EL (cell line): ENCODE measurements around the gene PDZK1.
"Not testable (repeated sequence)": the region's sequence is repeated elsewhere in the genome, so short reads cannot be mapped to it uniquely, and the experiment has no call there.

Source experiments
- DNase-seq: peaks from one replicate; pipeline ENCODE4 v3.0.0-alpha.2; 2016

The PDZK1 gene

DNA sequence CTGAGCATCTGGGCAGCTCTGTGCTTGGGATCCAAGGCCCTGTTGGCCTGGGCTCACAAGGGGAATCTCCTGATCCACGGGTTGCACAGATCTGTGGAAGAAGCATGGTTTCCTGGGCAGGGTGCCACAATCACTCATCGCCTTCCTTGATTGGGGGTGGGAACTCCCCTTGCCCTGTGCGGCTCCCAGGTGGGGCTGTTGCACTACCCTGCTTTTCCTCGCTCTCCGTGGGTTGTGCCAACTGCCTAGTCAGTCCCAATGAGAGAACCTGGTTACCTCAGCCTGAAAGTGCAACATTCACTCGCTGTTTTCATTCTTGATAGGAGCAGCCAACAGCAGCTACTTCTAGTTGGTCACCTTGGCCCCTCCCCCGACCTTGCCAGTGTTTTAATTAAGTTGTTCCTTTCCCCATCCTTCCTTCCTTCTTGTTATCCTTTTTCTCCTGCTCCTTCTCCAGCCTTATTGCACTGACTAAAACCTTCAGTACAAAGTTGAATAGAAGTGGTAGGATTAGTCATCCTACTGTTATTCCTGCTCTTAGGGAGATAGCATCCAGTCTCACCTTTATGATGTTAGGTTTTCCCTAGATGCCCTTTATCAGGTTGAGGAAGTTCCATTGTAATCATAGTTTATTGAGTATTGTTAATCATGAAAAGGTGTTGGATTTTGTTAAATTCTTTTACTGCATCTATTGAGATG lies 50.8 kb downstream of the PDZK1 start:
- DNase-seq: not testable (repeated sequence)

DNA sequence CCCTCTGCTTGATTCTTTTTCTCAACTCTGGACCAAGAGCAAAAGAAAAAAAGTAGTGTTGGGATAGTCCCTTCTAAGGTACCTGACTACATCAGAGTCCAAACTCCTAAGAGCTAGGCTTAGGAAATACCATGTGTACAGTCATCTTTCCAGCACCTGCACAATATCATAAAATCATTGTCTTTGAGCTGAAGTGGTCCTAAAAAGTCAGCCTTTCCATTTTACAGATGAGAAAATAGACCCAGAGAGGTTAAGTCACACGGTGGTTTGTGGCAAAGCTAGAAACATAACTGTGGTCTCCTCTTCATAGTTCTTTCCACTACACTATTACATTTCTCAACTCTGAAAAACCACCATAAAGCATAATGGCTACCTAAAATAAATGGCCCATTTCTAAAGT lies 63.2 kb downstream of the PDZK1 start:
- not testable (repeated sequence) for DNase-seq

GRCh38 chr1:145641886-145642285 lies 65.3 kb downstream of the PDZK1 start:
- DNase-seq: not testable (repeated sequence)

GRCh38 chr1:145636237-145636636 lies 70.9 kb downstream of the PDZK1 start:
- not testable (repeated sequence) for DNase-seq

DNA sequence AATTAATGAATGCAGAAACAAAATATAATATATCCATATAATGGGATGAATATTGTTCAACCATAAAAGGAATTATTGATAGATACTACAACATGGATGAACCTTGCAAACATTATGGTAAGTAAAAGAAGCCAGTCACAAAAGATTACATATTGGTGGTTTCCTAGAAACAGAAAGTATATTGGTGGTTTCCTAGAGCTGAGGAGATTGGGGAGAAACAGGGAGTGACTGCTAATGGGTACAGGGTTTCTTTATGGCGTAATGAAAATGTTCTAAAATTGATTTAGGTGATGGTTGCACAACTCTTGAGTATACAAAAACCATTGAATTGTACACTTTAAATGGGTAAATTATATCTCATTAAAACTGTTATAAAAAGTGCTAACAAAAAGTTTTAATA lies 85.0 kb downstream of the PDZK1 start:
- DNase-seq: not testable (repeated sequence)
